ENCODE measurements around the gene ALLC. TPM values are rescaled to one million over a fixed set of nuclear protein-coding genes. Genes with fewer than 3 reads are reported as not detected.

Gene ALLC
- total RNA-seq, 1 donor from 2014 or later = not detected

- TF ChIP-seq CTCF (IDR thresholded peaks at IDR 0.05) = no peak
- intact Hi-C loops (cut with DNase I) = no loop called here
- Histone ChIP-seq H3K27ac (no peak overlapping the region), H3K4me3 (no peak overlapping the region), H3K27me3 (no peaks in the 10 kb centered on the region), H3K36me3 (no peaks in the 10 kb centered on the region), H3K9me3 (no peaks in the 10 kb centered on the region), H3K4me1 (no peaks in the 10 kb centered on the region)
- DNase-seq (peak; percentile 58), ATAC-seq (no peak)
Measured at GRCh38 chr2:3672861-3673678, 15.1 kb downstream of the ALLC start.

- Histone ChIP-seq H3K27ac (no peak overlapping the region), H3K9me3 (no peaks in the 10 kb centered on the region), H3K4me3 (no peak overlapping the region), H3K36me3 (no peaks in the 10 kb centered on the region), H3K4me1 (no peaks in the 10 kb centered on the region), H3K27me3 (no peaks in the 10 kb centered on the region)
- intact Hi-C loops (cut with DNase I) = no loop called here
- no peak for TF ChIP-seq CTCF (IDR thresholded peaks at IDR 0.05)
- DNase-seq (peak; percentile 31), ATAC-seq (no peak)
Measured at GRCh38 chr2:3674066-3674845, 16.3 kb downstream of the ALLC start.

GRCh38 chr2:3675687-3676086, 17.7 kb downstream of the ALLC start:
- H3K36me3 ChIP-seq = no peaks in the 10 kb centered on the region
- TF ChIP-seq CTCF (IDR thresholded peaks at IDR 0.05) = no peak
- no peaks in the 10 kb centered on the region for H3K4me1 ChIP-seq
- H3K27me3 ChIP-seq = no peaks in the 10 kb centered on the region
- H3K9me3 ChIP-seq = no peaks in the 10 kb centered on the region
- DNase-seq = peak; percentile 19
- intact Hi-C loops (cut with DNase I) = no loop called here
- no peak for ATAC-seq
- H3K4me3 ChIP-seq = no peak overlapping the region
- no peak overlapping the region for H3K27ac ChIP-seq

- Histone ChIP-seq H3K4me1 (no peaks in the 10 kb centered on the region), H3K4me3 (no peak overlapping the region), H3K36me3 (no peaks in the 10 kb centered on the region), H3K27me3 (no peaks in the 10 kb centered on the region), H3K27ac (no peak overlapping the region), H3K9me3 (no peaks in the 10 kb centered on the region)
- DNase-seq (peak; percentile 40), ATAC-seq (no peak)
- no peak for TF ChIP-seq CTCF (IDR thresholded peaks at IDR 0.05)
- intact Hi-C loops (cut with DNase I) = no loop called here
Measured at GRCh38 chr2:3677436-3677835, 19.4 kb downstream of the ALLC start.

GRCh38 chr2:3678212-3678611, 20.2 kb downstream of the ALLC start:
- H3K27me3 ChIP-seq = no peaks in the 10 kb centered on the region
- intact Hi-C loops (cut with DNase I) = no loop called here
- no peak overlapping the region for H3K27ac ChIP-seq
- ATAC-seq (no peak), DNase-seq (no peak)
- no peak overlapping the region for H3K4me3 ChIP-seq
- TF ChIP-seq CTCF (IDR thresholded peaks at IDR 0.05) = no peak
- no peaks in the 10 kb centered on the region for H3K36me3 ChIP-seq
- H3K9me3 ChIP-seq = no peaks in the 10 kb centered on the region
- H3K4me1 ChIP-seq = no peaks in the 10 kb centered on the region

Measured in upper lobe of right lung (tissue), 1 donor.